H9 (cell line): Measurements from ENCODE around the gene FAM163B. TPM values are rescaled to one million over a fixed set of nuclear protein-coding genes. Genes with fewer than 3 reads are reported as not detected.

Experiments
- DNase-seq: peaks from one replicate; pipeline ENCODE4 v3.0.0-alpha.2; 2017
- H2AFZ ChIP-seq: one replicate; pipeline ENCODE4 v1.6.1; 2013; ENCODE audit warnings: mild to moderate bottlenecking, low read length, control low read depth, moderate library complexity
- H2AK5ac ChIP-seq: 2 replicates; pipeline ENCODE4 v1.6.1; 2013; ENCODE audit warnings: low read length, control low read depth, mixed read lengths; ENCODE audit not compliant: insufficient read length
- H2BK120ac ChIP-seq: one replicate; pipeline ENCODE4 v1.6.1; 2013; ENCODE audit warnings: low read depth, mild to moderate bottlenecking, low read length, control low read depth, inconsistent platforms; ENCODE audit not compliant: poor library complexity, severe bottlenecking
- H2BK12ac ChIP-seq: 2 replicates; pipeline ENCODE4 v1.6.1; 2013; ENCODE audit warnings: low read length, control low read depth, mixed read lengths, low read depth; ENCODE audit not compliant: insufficient read length
- H2BK15ac ChIP-seq: 2 replicates; pipeline ENCODE4 v1.6.1; 2013; ENCODE audit warnings: low read depth, low read length, control low read depth
- H2BK20ac ChIP-seq: one replicate; pipeline ENCODE4 v1.6.1; 2013; ENCODE audit warnings: low read depth, mild to moderate bottlenecking, low read length, control low read depth, inconsistent platforms; ENCODE audit not compliant: poor library complexity, severe bottlenecking
- H2BK5ac ChIP-seq: 2 replicates; pipeline ENCODE4 v1.6.1; 2013; ENCODE audit warnings: low read length, control low read depth, mixed read lengths; ENCODE audit not compliant: insufficient read length
- H3K14ac ChIP-seq: 2 replicates; pipeline ENCODE4 v1.6.1; 2013; ENCODE audit warnings: low read length, control low read depth; ENCODE audit not compliant: insufficient read depth
- H3K18ac ChIP-seq: 2 replicates; pipeline ENCODE4 v1.6.1; 2013; ENCODE audit warnings: low read depth, mild to moderate bottlenecking, mixed read lengths, low read length, control low read depth; ENCODE audit not compliant: insufficient read length
- H3K23ac ChIP-seq: 2 replicates; pipeline ENCODE4 v1.6.1; 2013; ENCODE audit warnings: low read length, control low read depth, mixed read lengths, low read depth; ENCODE audit not compliant: insufficient read length
- H3K23me2 ChIP-seq: 2 replicates; pipeline ENCODE4 v1.6.1; 2013; ENCODE audit warnings: low read depth, mild to moderate bottlenecking, mixed read lengths, low read length, control low read depth; ENCODE audit not compliant: insufficient read length, poor library complexity, severe bottlenecking
- H3K27ac ChIP-seq: 2 replicates; pipeline ENCODE4 v1.5.1; 2013; ENCODE audit warnings: low read length, control low read depth, mixed read lengths, low read depth; ENCODE audit not compliant: insufficient read length
- H3K27me3 ChIP-seq: 2 replicates; pipeline ENCODE4 v1.6.1; 2013; ENCODE audit warnings: low read length, control low read depth, inconsistent platforms; ENCODE audit not compliant: insufficient read depth
- H3K4ac ChIP-seq: 2 replicates; pipeline ENCODE4 v1.6.1; 2013; ENCODE audit warnings: low read depth, mild to moderate bottlenecking, control low read depth, inconsistent platforms, low read length, moderate library complexity
- H3K4me1 ChIP-seq: 2 replicates; pipeline ENCODE4 v1.6.1; 2013; ENCODE audit warnings: low read length, control low read depth, inconsistent platforms; ENCODE audit not compliant: insufficient read depth
- H3K4me2 ChIP-seq: 2 replicates; pipeline ENCODE4 v1.6.1; 2013; ENCODE audit warnings: low read length, control low read depth, mixed read lengths; ENCODE audit not compliant: insufficient read length, insufficient read depth
- H3K56ac ChIP-seq: 2 replicates; pipeline ENCODE4 v1.6.1; 2013; ENCODE audit warnings: low read depth, mild to moderate bottlenecking, mixed read lengths, low read length, control low read depth; ENCODE audit not compliant: insufficient read length
- H3K79me1 ChIP-seq: 2 replicates; pipeline ENCODE4 v1.6.1; 2013; ENCODE audit warnings: low read depth, mild to moderate bottlenecking, moderate library complexity, low read length, control low read depth, inconsistent platforms; ENCODE audit not compliant: insufficient read depth, poor library complexity, severe bottlenecking
- H3K79me2 ChIP-seq: 2 replicates; pipeline ENCODE4 v1.6.1; 2013; ENCODE audit warnings: low read length, control low read depth, inconsistent platforms; ENCODE audit not compliant: insufficient read depth
- H3K9ac ChIP-seq: 2 replicates; pipeline ENCODE4 v1.6.1; 2013; ENCODE audit warnings: low read length, control low read depth, mixed read lengths; ENCODE audit not compliant: insufficient read length; ENCODE audit errors: extremely low read depth
- H3K9me3 ChIP-seq: one replicate; pipeline ENCODE4 v1.6.1; 2013; ENCODE audit warnings: low read depth, low read length, inconsistent platforms; ENCODE audit not compliant: control insufficient read depth
- H3T11ph ChIP-seq: one replicate; pipeline ENCODE4 v1.6.1; 2013; ENCODE audit warnings: mild to moderate bottlenecking, low read length, control low read depth, inconsistent platforms
- H4K20me1 ChIP-seq: one replicate; pipeline ENCODE4 v1.6.1; 2013; ENCODE audit not compliant: control insufficient read depth, insufficient read length, insufficient read depth
- H4K5ac ChIP-seq: 2 replicates; pipeline ENCODE4 v1.6.1; 2013; ENCODE audit warnings: low read depth, mild to moderate bottlenecking, mixed read lengths, low read length, control low read depth; ENCODE audit not compliant: insufficient read length
- H4K8ac ChIP-seq: replicated peaks from 2 replicates; pipeline ENCODE4 v1.6.1; 2013; ENCODE audit warnings: low read length, control low read depth, mixed read lengths, low read depth; ENCODE audit not compliant: insufficient read length
- H4K91ac ChIP-seq: 2 replicates; pipeline ENCODE4 v1.6.1; 2013; ENCODE audit warnings: low read depth, mild to moderate bottlenecking, moderate library complexity, mixed read lengths, low read length, control low read depth; ENCODE audit not compliant: insufficient read length
- H3K27ac Mint-ChIP-seq, 3 experiments: 2 replicates in 2 of 3; 3 replicates in 1 of 3; pipeline ENCODE4 v1.8.0; 2020 to 2021; ENCODE audit warnings: mixed read lengths in 3 of 3, mild to moderate bottlenecking in 1 of 3, moderate library complexity in 1 of 3
- H3K27me3 Mint-ChIP-seq: 2 replicates; pipeline ENCODE4 v1.8.0; 2021; ENCODE audit warnings: low read depth, mild to moderate bottlenecking, moderate library complexity, mixed read lengths
- H3K36me3 Mint-ChIP-seq, 3 experiments: 2 replicates in 2 of 3; 3 replicates in 1 of 3; pipeline ENCODE4 v1.8.0; 2020 to 2021; ENCODE audit warnings: low read depth in 3 of 3, mixed read lengths in 3 of 3; ENCODE audit not compliant: insufficient read depth in 1 of 3
- H3K4me1 Mint-ChIP-seq, 2 experiments: 2 replicates each; pipeline ENCODE4 v1.8.0; 2020; ENCODE audit warnings: mixed read lengths in 2 of 2
- H3K4me3 Mint-ChIP-seq, 2 experiments: 2 replicates in 1 of 2; 3 replicates in 1 of 2; pipeline ENCODE4 v1.8.0; 2020 to 2021; ENCODE audit warnings: mild to moderate bottlenecking in 2 of 2, mixed read lengths in 2 of 2, moderate library complexity in 1 of 2
- H3K9me3 Mint-ChIP-seq, 2 experiments: 2 replicates in 1 of 2; 3 replicates in 1 of 2; pipeline ENCODE4 v1.8.0; 2020; ENCODE audit warnings: mild to moderate bottlenecking in 2 of 2, mixed read lengths in 2 of 2, moderate library complexity in 1 of 2
- CTCF ChIP-seq: fragments of 200-600 bp; sonication (generic); conservative IDR thresholded peaks from 3 replicates; pipeline ENCODE4 v1.8.0; 2021; ENCODE audit warnings: antibody characterized with exemption, mild to moderate bottlenecking
- WGBS: extraction: QIAGEN DNeasy Blood & Tissue Kit; methylation state at CpG from one replicate; pipeline ENCODE4 v1.1.7; 2013; ENCODE audit warnings: missing lambda C conversion rate, low lambda C conversion rate, mixed read lengths; ENCODE audit not compliant: insufficient read length; ENCODE audit errors: extremely low coverage; 5-methylcytosine and 5-hydroxymethylcytosine counted together
- total RNA-seq: library from RNA; stranded (reverse); gene quantifications from 2 replicates; pipeline ENCODE4 v1.2.1, GENCODE V29; 2021

The FAM163B gene
- total RNA-seq, 1 experiment from 2014 or later: 0.39 TPM

- no peaks in the 10 kb centered on the region for H3K79me1 ChIP-seq
- no peak overlapping the region for H2BK20ac ChIP-seq
- Mint-ChIP-seq H3K4me3 (peak overlapping the region in 1 of 2 experiments; percentile 23; a peak in 1 of 5 replicates), H3K27ac (peak overlapping the region in 1 of 3 experiments; percentile 60; a peak in 1 of 7 replicates), H3K27me3 (peaks cover 17% of the 10 kb centered on the region), H3K36me3 (no peaks in the 10 kb centered on the region; a peak in 1 of 7 replicates), H3K4me1 (peaks cover 23 to 42% of the 10 kb centered on the region in 2 experiments), H3K9me3 (no peaks in the 10 kb centered on the region)
- no peak overlapping the region for H2BK120ac ChIP-seq
- no peak overlapping the region for H2BK12ac ChIP-seq
- no peak overlapping the region for H3K27ac ChIP-seq
- H3K18ac ChIP-seq: no peak overlapping the region
- H2AK5ac ChIP-seq: no peak overlapping the region
- DNase-seq: no peak
- H2AFZ ChIP-seq: no peak overlapping the region
- no CpG with 5 or more reads among the region's 18 CpGs for WGBS
- no peak overlapping the region for H4K8ac ChIP-seq
- no peak overlapping the region for H3K23ac ChIP-seq
- no peak overlapping the region for H3K56ac ChIP-seq
- H4K91ac ChIP-seq: no peak overlapping the region
- no peak overlapping the region for H3T11ph ChIP-seq
- TF ChIP-seq CTCF: no peak
- no peak overlapping the region for H3K4ac ChIP-seq
- H3K9ac ChIP-seq: no peak overlapping the region
- H3K27me3 ChIP-seq: no peaks in the 10 kb centered on the region
- peak overlapping the region; percentile 60; the same call in 1 of the 2 replicates for H3K14ac ChIP-seq
- H2BK15ac ChIP-seq: no peak overlapping the region
- H3K4me2 ChIP-seq: no peak overlapping the region
- H2BK5ac ChIP-seq: no peak overlapping the region
- no peaks in the 10 kb centered on the region for H3K9me3 ChIP-seq
- H4K20me1 ChIP-seq: no peaks in the 10 kb centered on the region
- H3K23me2 ChIP-seq: no peaks in the 10 kb centered on the region
- no peaks in the 10 kb centered on the region for H3K79me2 ChIP-seq
- no peak overlapping the region for H4K5ac ChIP-seq
- peaks cover 4% of the 10 kb centered on the region; the same call in 1 of the 2 replicates for H3K4me1 ChIP-seq
Observed at GRCh38 chr9:133527444-133527920, 81.7 kb downstream of the FAM163B start.

Other genes with a start within 250 kb of the FAM163B start
- gene SURF4, start 233.3 kb downstream of the FAM163B start, total RNA-seq: 146 and 148 TPM in 2 replicates
- 0.57 TPM in 1 of 2 replicates, not detected in the other for gene STKLD1, start 233.0 kb downstream of the FAM163B start, total RNA-seq
- 33.6 and 35.2 TPM in 2 replicates for gene REXO4, start 191.4 kb downstream of the FAM163B start, total RNA-seq
- 8.2 and 8.8 TPM in 2 replicates for gene ADAMTS13, start 187.0 kb downstream of the FAM163B start, total RNA-seq
- 20.0 and 20.2 TPM in 2 replicates for gene CACFD1, start 149.4 kb downstream of the FAM163B start, total RNA-seq
- gene SLC2A6, start 130.3 kb downstream of the FAM163B start, total RNA-seq: 18.7 and 19.5 TPM in 2 replicates
- not detected in 2 replicates for gene MYMK, start 84.4 kb downstream of the FAM163B start, total RNA-seq
- 0.61 and 0.86 TPM in 2 replicates for gene ADAMTSL2, start 74.7 kb downstream of the FAM163B start, total RNA-seq
- not detected in 2 replicates for gene DBH, start 27.0 kb upstream of the FAM163B start, total RNA-seq
- gene SARDH, start 129.0 kb upstream of the FAM163B start, total RNA-seq: 5.3 TPM in 2 replicates